Tibial artery (tissue), 4 donors: ENCODE results near the gene TAF4.

Experiments used
- DNase-seq, 2 donors: peaks; one replicate each; pipeline ENCODE4 v3.0.0-alpha.2; 2019
- H3K27ac ChIP-seq, 2 donors: fragments of 200-600 bp; sonication (generic) in 1 of 2; 1 replicate in 1 of 2; 2 replicates in 1 of 2; pipeline ENCODE4 v1.5.1; 2018 to 2019; ENCODE audit warnings: mild to moderate bottlenecking in 1 of 2
- H3K27me3 ChIP-seq, 2 donors: fragments of 200-600 bp; sonication (generic) in 1 of 2; one replicate each; pipeline versions ENCODE4 v1.5.1 to v1.6.0; 2016 to 2019
- H3K36me3 ChIP-seq, 3 donors: fragments of 200-600 bp; sonication (generic) in 2 of 3; one replicate each; pipeline ENCODE4 v1.5.1; 2016 to 2019; ENCODE audit warnings: mild to moderate bottlenecking in 2 of 3
- H3K4me1 ChIP-seq, 4 donors: fragments of 200-600 bp; sonication (generic) in 2 of 4; 1 replicate in 3 of 4; 2 replicates in 1 of 4; pipeline ENCODE4 v1.5.1; 2016 to 2019
- H3K4me3 ChIP-seq, 2 donors: fragments of 200-600 bp; sonication (generic) in 1 of 2; 1 replicate in 1 of 2; 2 replicates in 1 of 2; pipeline ENCODE4 v1.5.1; 2018 to 2019; ENCODE audit warnings: mild to moderate bottlenecking in 2 of 2
- H3K9me3 ChIP-seq, 3 donors: fragments of 200-600 bp; sonication (generic) in 1 of 3; one replicate each; pipeline ENCODE4 v1.5.1; 2016 to 2019
- intact Hi-C: fragments of 100-400 bp; cut with DNase I; formaldehyde crosslinking; loops from one replicate; pipeline ENCODE4 v1.15.0; 2023; ENCODE audit warnings: low total_unique reads
- TF ChIP-seq, protein P1 (sequence below), 2 experiments: fragments of 200-600 bp in 1 of 2; fragments of 450-650 bp in 1 of 2; IDR thresholded peaks; one replicate each; pipeline ENCODE4 v1.5.1; 2017 to 2019; ENCODE audit warnings: antibody characterized with exemption in 2 of 2, mild to moderate bottlenecking in 1 of 2, moderate library complexity in 1 of 2

Gene TAF4

DNA sequence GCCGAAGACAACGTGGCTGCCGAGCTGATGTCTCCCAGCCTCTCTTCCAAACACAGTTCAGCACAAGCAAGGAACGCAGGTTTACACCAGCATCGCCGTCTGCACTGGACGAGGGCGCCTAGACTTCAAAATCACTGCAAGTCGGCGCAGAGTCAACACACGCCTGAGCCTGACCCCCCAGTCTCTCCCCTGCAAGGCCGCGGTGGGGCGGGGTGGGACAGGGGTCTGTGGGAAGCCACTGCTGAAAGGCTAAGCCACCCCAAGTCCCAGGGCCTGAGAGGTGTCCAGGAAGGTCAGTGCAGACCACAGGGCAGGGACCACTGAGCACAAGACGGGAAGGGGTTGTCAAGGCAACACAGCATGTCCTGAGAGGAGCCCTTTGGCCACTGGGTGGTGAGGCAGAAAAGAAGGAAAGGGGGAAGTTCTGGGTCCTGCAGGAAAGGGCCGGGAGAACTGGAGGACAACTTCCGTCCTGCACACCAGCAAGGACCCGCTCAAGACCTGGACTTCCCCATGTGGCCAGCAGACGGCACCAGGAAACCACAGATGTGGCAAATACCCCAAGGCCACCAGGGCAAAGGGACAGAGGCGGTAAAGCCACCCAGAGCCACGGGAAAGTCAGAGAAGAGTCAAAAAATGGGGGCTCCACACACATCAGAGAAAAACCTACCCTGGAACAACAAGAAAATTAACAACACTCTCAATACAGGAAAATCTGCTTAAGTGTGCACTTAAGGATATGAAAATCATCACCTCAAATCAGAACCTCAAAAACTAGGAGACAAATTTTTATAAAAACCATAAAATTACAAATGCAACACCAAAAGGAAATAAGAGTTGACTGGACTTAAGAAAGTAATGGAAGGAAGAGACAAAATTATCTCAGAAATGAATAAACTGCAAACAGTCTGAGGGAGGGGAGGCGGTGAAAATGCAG is 84.8 kb downstream of the TAF4 start:
- Histone ChIP-seq H3K4me3 (no peak overlapping the region), H3K4me1 (no peaks in the 10 kb centered on the region), H3K9me3 (no peaks in the 10 kb centered on the region), H3K27me3 (no peaks in the 10 kb centered on the region), H3K27ac (no peak overlapping the region), H3K36me3 (peaks cover 16 to 62% (median 36%) of the 10 kb centered on the region in 3 donors)
- no peak for DNase-seq
- intact Hi-C loops = no loop called here
- TF ChIP-seq, protein P1, sequence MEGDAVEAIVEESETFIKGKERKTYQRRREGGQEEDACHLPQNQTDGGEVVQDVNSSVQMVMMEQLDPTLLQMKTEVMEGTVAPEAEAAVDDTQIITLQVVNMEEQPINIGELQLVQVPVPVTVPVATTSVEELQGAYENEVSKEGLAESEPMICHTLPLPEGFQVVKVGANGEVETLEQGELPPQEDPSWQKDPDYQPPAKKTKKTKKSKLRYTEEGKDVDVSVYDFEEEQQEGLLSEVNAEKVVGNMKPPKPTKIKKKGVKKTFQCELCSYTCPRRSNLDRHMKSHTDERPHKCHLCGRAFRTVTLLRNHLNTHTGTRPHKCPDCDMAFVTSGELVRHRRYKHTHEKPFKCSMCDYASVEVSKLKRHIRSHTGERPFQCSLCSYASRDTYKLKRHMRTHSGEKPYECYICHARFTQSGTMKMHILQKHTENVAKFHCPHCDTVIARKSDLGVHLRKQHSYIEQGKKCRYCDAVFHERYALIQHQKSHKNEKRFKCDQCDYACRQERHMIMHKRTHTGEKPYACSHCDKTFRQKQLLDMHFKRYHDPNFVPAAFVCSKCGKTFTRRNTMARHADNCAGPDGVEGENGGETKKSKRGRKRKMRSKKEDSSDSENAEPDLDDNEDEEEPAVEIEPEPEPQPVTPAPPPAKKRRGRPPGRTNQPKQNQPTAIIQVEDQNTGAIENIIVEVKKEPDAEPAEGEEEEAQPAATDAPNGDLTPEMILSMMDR (IDR thresholded peaks at IDR 0.05) = peak; percentile 17 to 21

DNA sequence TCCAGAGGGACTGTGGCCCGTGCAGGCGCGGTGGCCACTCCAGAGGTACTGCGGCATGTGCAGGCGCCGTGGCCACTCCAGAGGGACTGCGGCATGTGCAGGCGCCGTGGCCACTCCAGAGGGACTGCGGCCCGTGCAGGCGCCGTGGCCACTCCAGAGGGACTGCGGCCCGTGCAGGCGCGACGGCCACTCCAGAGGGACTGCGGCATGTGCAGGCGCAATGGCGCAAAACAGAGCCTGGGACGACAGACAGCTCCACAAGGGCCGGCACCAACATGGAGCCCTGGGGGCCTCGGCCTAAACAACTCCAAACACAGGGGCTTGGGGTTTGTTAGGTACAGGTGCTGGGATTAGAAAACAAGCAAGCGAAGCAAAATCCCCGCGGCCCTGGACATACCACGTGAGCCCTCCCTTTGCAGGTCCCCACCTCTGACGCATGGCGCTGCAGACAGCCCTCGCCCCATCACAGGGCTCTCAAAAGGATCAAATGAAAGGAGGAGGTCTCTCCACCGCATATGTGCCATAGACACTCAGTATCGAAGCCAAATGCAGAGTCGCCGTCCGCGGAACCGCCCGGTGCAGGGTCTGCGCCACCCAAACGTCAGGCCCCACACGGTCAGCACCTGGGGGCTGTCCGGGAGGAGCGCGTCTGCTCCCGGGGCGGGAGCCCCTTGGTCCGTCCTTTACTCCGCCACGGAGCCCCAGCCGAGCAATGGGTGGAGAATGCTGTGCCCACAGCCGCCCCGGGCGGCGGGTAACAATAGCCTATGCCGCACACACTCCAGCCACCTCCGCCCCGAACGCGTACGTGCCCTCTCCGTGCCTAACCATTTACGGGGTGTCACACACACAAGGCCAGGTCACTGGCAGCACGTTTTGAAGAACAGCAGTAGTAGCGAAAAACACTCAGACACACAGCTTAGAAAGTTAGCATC is 85.7 kb downstream of the TAF4 start:
- H3K4me1 ChIP-seq = no peaks in the 10 kb centered on the region
- DNase-seq = no peak
- intact Hi-C loops = no loop called here
- peaks cover 24 to 60% (median 45%) of the 10 kb centered on the region in 3 donors for H3K36me3 ChIP-seq
- no peak overlapping the region for H3K27ac ChIP-seq
- H3K4me3 ChIP-seq = no peak overlapping the region
- H3K9me3 ChIP-seq = no peaks in the 10 kb centered on the region
- TF ChIP-seq, protein P1 (IDR thresholded peaks at IDR 0.05) = no peak
- H3K27me3 ChIP-seq = no peaks in the 10 kb centered on the region

DNA sequence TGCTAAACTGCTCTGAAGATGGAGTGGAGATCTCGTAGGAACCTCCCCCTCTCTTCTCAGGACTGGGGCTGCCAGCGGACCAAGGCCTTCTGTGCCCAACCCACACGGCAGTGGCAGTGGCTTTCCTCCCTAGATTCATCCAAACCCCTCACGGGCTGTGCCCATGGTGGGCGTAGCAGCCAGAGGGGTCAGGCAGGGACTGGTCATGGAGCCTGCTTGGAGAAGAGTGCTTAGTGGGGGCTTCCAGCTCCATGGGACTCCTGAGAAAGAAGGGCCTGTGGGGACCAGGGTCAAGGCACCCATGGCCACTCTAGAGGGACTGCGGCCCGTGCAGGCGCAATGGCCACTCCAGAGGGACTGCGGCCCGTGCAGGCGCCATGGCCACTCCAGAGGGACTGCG is 86.6 kb downstream of the TAF4 start:
- H3K4me3 ChIP-seq = no peak overlapping the region
- H3K27me3 ChIP-seq = no peaks in the 10 kb centered on the region
- H3K9me3 ChIP-seq = no peaks in the 10 kb centered on the region
- TF ChIP-seq, protein P1 (IDR thresholded peaks at IDR 0.05) = no peak
- DNase-seq = no peak
- H3K36me3 ChIP-seq = peaks cover 31 to 59% (median 49%) of the 10 kb centered on the region in 3 donors
- no peaks in the 10 kb centered on the region for H3K4me1 ChIP-seq
- H3K27ac ChIP-seq = no peak overlapping the region
- intact Hi-C loops = no loop called here

DNA sequence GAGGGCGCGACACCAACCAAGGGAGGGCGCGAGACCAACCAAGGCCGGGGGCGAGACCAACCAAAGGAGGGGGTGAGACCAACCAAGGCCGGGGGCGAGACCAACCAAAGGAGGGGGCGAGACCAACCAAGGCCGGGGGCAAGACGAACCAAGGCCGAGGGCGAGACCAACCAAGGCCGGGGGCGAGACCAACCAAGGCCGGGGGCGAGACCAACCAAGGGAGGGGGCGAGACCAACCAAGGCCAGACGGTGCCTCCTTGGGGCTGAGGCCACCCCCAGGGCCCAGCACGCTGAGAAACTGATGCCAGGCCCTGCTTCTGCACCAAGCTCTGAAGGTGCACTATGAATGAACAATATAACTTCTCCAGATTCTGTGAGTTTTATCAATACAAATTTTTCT is 87.2 kb downstream of the TAF4 start:
- no peak for DNase-seq
- TF ChIP-seq, protein P1 (IDR thresholded peaks at IDR 0.05) = no peak
- Histone ChIP-seq H3K9me3 (no peaks in the 10 kb centered on the region), H3K4me1 (no peaks in the 10 kb centered on the region), H3K36me3 (peaks cover 36 to 61% (median 52%) of the 10 kb centered on the region in 3 donors), H3K4me3 (no peak overlapping the region), H3K27ac (no peak overlapping the region), H3K27me3 (no peaks in the 10 kb centered on the region)
- intact Hi-C loops = no loop called here

DNA sequence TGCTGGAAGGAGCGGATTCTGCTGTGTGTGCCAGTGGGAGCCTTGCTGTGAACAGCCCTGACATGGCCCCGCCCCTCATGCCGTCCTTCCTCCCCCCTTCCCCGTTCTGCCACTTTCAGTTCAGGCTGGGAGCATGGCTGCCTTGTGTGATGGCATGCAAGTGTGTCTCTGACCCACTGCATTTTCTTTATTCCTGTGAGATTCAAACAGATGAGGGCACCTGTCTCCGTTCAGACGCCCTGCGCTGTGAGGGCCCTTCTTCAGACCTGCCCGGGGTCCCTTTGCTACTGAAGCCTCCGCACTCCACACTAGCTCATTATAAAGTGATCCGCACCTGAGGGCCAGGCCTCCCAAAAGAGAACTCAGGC is 88.3 kb downstream of the TAF4 start:
- Histone ChIP-seq H3K27me3 (no peaks in the 10 kb centered on the region), H3K9me3 (no peaks in the 10 kb centered on the region), H3K4me3 (no peak overlapping the region), H3K36me3 (peaks cover 43 to 66% (median 56%) of the 10 kb centered on the region in 3 donors), H3K4me1 (no peaks in the 10 kb centered on the region), H3K27ac (no peak overlapping the region)
- DNase-seq = no peak
- intact Hi-C loops = no loop called here
- TF ChIP-seq, protein P1 (IDR thresholded peaks at IDR 0.05) = no peak
